Right lobe of liver (tissue), 4 donors: ENCODE measurements around the gene CHST15.

Experiments
- POLR2A ChIP-seq: fragments of 450-650 bp; IDR thresholded peaks from one replicate; pipeline ENCODE4 v1.6.1; 2017; ENCODE audit warnings: antibody characterized with exemption, mild to moderate bottlenecking
- TF ChIP-seq, protein P1 (sequence below), 4 donors: fragments of 200-600 bp in 3 of 4; fragments of 450-650 bp in 1 of 4; IDR thresholded peaks; one replicate each; pipeline versions ENCODE4 v1.5.1 to v1.8.0; 2016 to 2022; ENCODE audit warnings: antibody characterized with exemption in 4 of 4, mild to moderate bottlenecking in 2 of 4
- donor health status: DM: no; HTN: no; CAD: no.
- donor health status: DM: no; HTN: no; CAD: no.
- donor health status: DM: no; HTN: yes; CAD: no.

DNA sequence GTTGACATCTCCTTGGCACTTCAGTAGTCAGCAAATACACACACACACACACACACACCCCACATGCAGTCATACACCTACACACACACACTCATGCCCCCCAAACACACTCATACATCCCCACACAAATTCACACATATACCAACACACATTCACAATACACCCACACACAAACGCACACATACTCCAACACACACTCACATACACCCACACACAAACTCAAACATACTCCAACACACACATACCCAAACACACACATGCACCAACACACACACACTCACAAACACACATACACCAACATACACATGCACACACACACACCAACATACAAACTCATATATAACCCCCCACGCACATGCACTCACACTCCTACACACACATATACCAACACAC, 31.4 kb upstream of the CHST15 start:
- TF ChIP-seq, protein P1, sequence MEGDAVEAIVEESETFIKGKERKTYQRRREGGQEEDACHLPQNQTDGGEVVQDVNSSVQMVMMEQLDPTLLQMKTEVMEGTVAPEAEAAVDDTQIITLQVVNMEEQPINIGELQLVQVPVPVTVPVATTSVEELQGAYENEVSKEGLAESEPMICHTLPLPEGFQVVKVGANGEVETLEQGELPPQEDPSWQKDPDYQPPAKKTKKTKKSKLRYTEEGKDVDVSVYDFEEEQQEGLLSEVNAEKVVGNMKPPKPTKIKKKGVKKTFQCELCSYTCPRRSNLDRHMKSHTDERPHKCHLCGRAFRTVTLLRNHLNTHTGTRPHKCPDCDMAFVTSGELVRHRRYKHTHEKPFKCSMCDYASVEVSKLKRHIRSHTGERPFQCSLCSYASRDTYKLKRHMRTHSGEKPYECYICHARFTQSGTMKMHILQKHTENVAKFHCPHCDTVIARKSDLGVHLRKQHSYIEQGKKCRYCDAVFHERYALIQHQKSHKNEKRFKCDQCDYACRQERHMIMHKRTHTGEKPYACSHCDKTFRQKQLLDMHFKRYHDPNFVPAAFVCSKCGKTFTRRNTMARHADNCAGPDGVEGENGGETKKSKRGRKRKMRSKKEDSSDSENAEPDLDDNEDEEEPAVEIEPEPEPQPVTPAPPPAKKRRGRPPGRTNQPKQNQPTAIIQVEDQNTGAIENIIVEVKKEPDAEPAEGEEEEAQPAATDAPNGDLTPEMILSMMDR (IDR thresholded peaks at IDR 0.05): no peak
- TF ChIP-seq POLR2A: no peak
